Right cardiac atrium (tissue), 5 donors: ENCODE measurements around the gene RIMOC1. TPM values are rescaled to one million over a fixed set of nuclear protein-coding genes. Genes with fewer than 3 reads are reported as not detected.

ENCODE experiments used
- polyA plus RNA-seq: library from polyadenylated mRNA; stranded (reverse); fragments of 200-250 nt; gene quantifications from one replicate; pipeline ENCODE4 v1.2.3, GENCODE V29; 2013
- total RNA-seq, 4 donors: library from RNA; stranded (reverse); fragmentation: NEBNext Ultra II Directional; extraction: Animal tissue kit (Norgen Biotek cat#: 25700); gene quantifications; one replicate each; pipeline ENCODE4 v1.2.1, GENCODE V29; 2021
- donor health status: healthy with polysubstance abuse.
- donor health status: DM: no; HTN: yes; CAD: no.
- donor health status: DM: no; HTN: no; CAD: no.
- donor health status: DM: no; HTN: yes; CAD: no; lungs with severe emphysema.
- donor health status: DM: yes; HTN: yes; CAD: no.

RIMOC1 gene
- total and polyA plus RNA-seq, 5 donors, result 7.2 to 16.7 (median 15.4) TPM

Other genes with a start within 250 kb of the RIMOC1 start
- 100 to 1,000 TPM in 1 of 4 donors, 10 to 100 TPM in 3; 77.9 to 108 (median 84.8) TPM for gene OXCT1, start 33.9 kb upstream of the RIMOC1 start, total RNA-seq
- 54.7 TPM for gene OXCT1, start 33.9 kb upstream of the RIMOC1 start, polyA plus RNA-seq
- gene FBXO4, start 20.9 kb downstream of the RIMOC1 start, total RNA-seq, result 1 to 10 TPM; 3.8 to 6.6 (median 4.0) TPM
- 5.5 TPM for gene FBXO4, start 20.9 kb downstream of the RIMOC1 start, polyA plus RNA-seq